DND-41 (cell line): Measurements from ENCODE around the gene MERTK.

ENCODE experiments used
- EZH2 ChIP-seq: IDR thresholded peaks from 3 replicates; pipeline ENCODE4 v1.6.1; 2012; ENCODE audit warnings: borderline replicate concordance, low read depth, mild to moderate bottlenecking, moderate library complexity, low read length, inconsistent platforms; ENCODE audit not compliant: severe bottlenecking
- TF ChIP-seq, protein P1 (sequence below): IDR thresholded peaks from 2 replicates; pipeline ENCODE4 v1.5.1; 2012; ENCODE audit warnings: borderline replicate concordance, low read length, moderate library complexity, mild to moderate bottlenecking; ENCODE audit not compliant: poor library complexity, severe bottlenecking; ENCODE audit errors: extremely low read depth

- TF ChIP-seq, protein P1, sequence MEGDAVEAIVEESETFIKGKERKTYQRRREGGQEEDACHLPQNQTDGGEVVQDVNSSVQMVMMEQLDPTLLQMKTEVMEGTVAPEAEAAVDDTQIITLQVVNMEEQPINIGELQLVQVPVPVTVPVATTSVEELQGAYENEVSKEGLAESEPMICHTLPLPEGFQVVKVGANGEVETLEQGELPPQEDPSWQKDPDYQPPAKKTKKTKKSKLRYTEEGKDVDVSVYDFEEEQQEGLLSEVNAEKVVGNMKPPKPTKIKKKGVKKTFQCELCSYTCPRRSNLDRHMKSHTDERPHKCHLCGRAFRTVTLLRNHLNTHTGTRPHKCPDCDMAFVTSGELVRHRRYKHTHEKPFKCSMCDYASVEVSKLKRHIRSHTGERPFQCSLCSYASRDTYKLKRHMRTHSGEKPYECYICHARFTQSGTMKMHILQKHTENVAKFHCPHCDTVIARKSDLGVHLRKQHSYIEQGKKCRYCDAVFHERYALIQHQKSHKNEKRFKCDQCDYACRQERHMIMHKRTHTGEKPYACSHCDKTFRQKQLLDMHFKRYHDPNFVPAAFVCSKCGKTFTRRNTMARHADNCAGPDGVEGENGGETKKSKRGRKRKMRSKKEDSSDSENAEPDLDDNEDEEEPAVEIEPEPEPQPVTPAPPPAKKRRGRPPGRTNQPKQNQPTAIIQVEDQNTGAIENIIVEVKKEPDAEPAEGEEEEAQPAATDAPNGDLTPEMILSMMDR, result no peak
- TF ChIP-seq EZH2, result no peak
Observed at GRCh38 chr2:111912547-111912946, 14.1 kb downstream of the MERTK start.
